Parathyroid adenoma (tissue), 2 donors: Measurements from ENCODE around the gene CLDN5.

Source experiments
- H2AFZ ChIP-seq: fragments of 300-600 bp; sonication (generic); one replicate; pipeline ENCODE4 v1.7.0; 2017; ENCODE audit warnings: antibody characterized with exemption, mild to moderate bottlenecking
- H3K27ac ChIP-seq: fragments of 300-600 bp; sonication (generic); one replicate; pipeline ENCODE4 v1.7.0; 2017
- H3K27me3 ChIP-seq: fragments of 300-600 bp; sonication (generic); one replicate; pipeline ENCODE4 v1.7.0; 2017; ENCODE audit warnings: low read length; ENCODE audit not compliant: control insufficient read depth, insufficient read depth
- H3K36me3 ChIP-seq: fragments of 300-600 bp; sonication (generic); one replicate; pipeline ENCODE4 v1.7.0; 2017; ENCODE audit warnings: low read length; ENCODE audit not compliant: control insufficient read depth, insufficient read depth
- H3K4me1 ChIP-seq: fragments of 300-600 bp; sonication (generic); one replicate; pipeline ENCODE4 v1.7.0; 2017; ENCODE audit warnings: control low read depth
- H3K4me2 ChIP-seq: fragments of 300-600 bp; sonication (generic); one replicate; pipeline ENCODE4 v1.7.0; 2017; ENCODE audit warnings: low read length
- H3K4me3 ChIP-seq: fragments of 300-600 bp; sonication (generic); one replicate; pipeline ENCODE4 v1.7.0; 2017; ENCODE audit warnings: low read depth, low read length
- H3K79me2 ChIP-seq: fragments of 300-600 bp; sonication (generic); one replicate; pipeline ENCODE4 v1.7.0; 2017; ENCODE audit warnings: control low read depth
- H3K9ac ChIP-seq: fragments of 300-600 bp; sonication (generic); one replicate; pipeline ENCODE4 v1.7.0; 2017; ENCODE audit warnings: mild to moderate bottlenecking
- H3K9me3 ChIP-seq: fragments of 300-600 bp; sonication (generic); one replicate; pipeline ENCODE4 v1.7.0; 2017; ENCODE audit warnings: low read length; ENCODE audit not compliant: control insufficient read depth
- CTCF ChIP-seq: fragments of 300-600 bp; sonication (generic); IDR thresholded peaks from one replicate; pipeline ENCODE4 v1.7.0; 2017; ENCODE audit warnings: antibody characterized with exemption, mild to moderate bottlenecking
- donor health status: primary hyperparathyroidism.

The CLDN5 gene

GRCh38 chr22:19478901-19479354 is 45.3 kb downstream of the CLDN5 start, which contains the start of gene UFD1:
Gene UFD1 (minus strand): TSS chr22:19479193. CDS start chr22:19479085, 108 bp downstream.
- no peak for TF ChIP-seq CTCF
- H3K4me2 ChIP-seq, result peak within 1 kb of the TSS; percentile 100
- no peaks in the 10 kb centered on the region for H3K9me3 ChIP-seq
- H3K27ac ChIP-seq, result peak within 1 kb of the TSS; percentile 97
- no peaks in the 10 kb centered on the region for H3K27me3 ChIP-seq
- H3K9ac ChIP-seq, result peak within 1 kb of the TSS; percentile 37
- peak within 1 kb of the TSS; percentile 82 for H3K4me3 ChIP-seq
- no peaks in the 10 kb centered on the region for H3K36me3 ChIP-seq
- peaks cover 4% of the 10 kb centered on the region for H3K4me1 ChIP-seq
- H3K79me2 ChIP-seq, result peaks cover 6% of the 10 kb centered on the region
- peak within 1 kb of the TSS; percentile 81 for H2AFZ ChIP-seq

GRCh38 chr22:19478045-19478900 is 45.9 kb downstream of the CLDN5 start:
- H3K9me3 ChIP-seq, result no peaks in the 10 kb centered on the region
- H3K4me3 ChIP-seq, result peak overlapping the region; percentile 82
- peak overlapping the region; percentile 100 for H3K4me2 ChIP-seq
- H3K27ac ChIP-seq, result peak overlapping the region; percentile 97
- H3K27me3 ChIP-seq, result no peaks in the 10 kb centered on the region
- peaks cover 4% of the 10 kb centered on the region for H3K4me1 ChIP-seq
- peaks cover 10% of the 10 kb centered on the region for H3K79me2 ChIP-seq
- no peaks in the 10 kb centered on the region for H3K36me3 ChIP-seq
- H2AFZ ChIP-seq, result peak overlapping the region; percentile 81
- TF ChIP-seq CTCF, result no peak
- H3K9ac ChIP-seq, result no peak overlapping the region

- H2AFZ ChIP-seq, result no peak overlapping the region
- no peaks in the 10 kb centered on the region for H3K9me3 ChIP-seq
- TF ChIP-seq CTCF, result no peak
- H3K4me3 ChIP-seq, result peak overlapping the region; percentile 82
- H3K4me1 ChIP-seq, result peaks cover 4% of the 10 kb centered on the region
- H3K9ac ChIP-seq, result no peak overlapping the region
- peaks cover 10% of the 10 kb centered on the region for H3K79me2 ChIP-seq
- H3K27ac ChIP-seq, result no peak overlapping the region
- no peaks in the 10 kb centered on the region for H3K36me3 ChIP-seq
- H3K4me2 ChIP-seq, result peak overlapping the region; percentile 100
- no peaks in the 10 kb centered on the region for H3K27me3 ChIP-seq
These were observed 46.7 kb downstream of the CLDN5 start for GRCh38 chr22:19477321-19478044.

- no peak for TF ChIP-seq CTCF
- peaks cover 4% of the 10 kb centered on the region for H3K4me1 ChIP-seq
- no peak overlapping the region for H3K4me3 ChIP-seq
- H2AFZ ChIP-seq, result no peak overlapping the region
- no peak overlapping the region for H3K27ac ChIP-seq
- H3K79me2 ChIP-seq, result peaks cover 10% of the 10 kb centered on the region
- H3K9me3 ChIP-seq, result no peaks in the 10 kb centered on the region
- H3K9ac ChIP-seq, result no peak overlapping the region
- H3K4me2 ChIP-seq, result no peak overlapping the region
- H3K36me3 ChIP-seq, result no peaks in the 10 kb centered on the region
- H3K27me3 ChIP-seq, result no peaks in the 10 kb centered on the region
These were observed 48.2 kb downstream of the CLDN5 start for GRCh38 chr22:19476023-19476422.
